Mucosa of descending colon (tissue), 3 donors: Measurements from ENCODE around the gene BPIFB4. TPM values are rescaled to one million over a fixed set of nuclear protein-coding genes. Genes with fewer than 3 reads are reported as not detected.

ENCODE experiments used
- ATAC-seq: fragments of 200-7000 bp; cut with Tn5 transposase; one replicate; pipeline ENCODE4 v1.9.1; 2020; ENCODE audit warnings: mild to moderate bottlenecking, moderate library complexity
- DNase-seq, 3 donors: peaks; one replicate each; pipeline ENCODE4 v3.0.0-alpha.2; 2020
- H3K36me3 ChIP-seq: fragments of 200-600 bp; one replicate; pipeline ENCODE4 v1.8.0; 2021; ENCODE audit warnings: low read depth, mild to moderate bottlenecking
- H3K4me1 ChIP-seq: fragments of 200-600 bp; one replicate; pipeline ENCODE4 v1.8.0; 2021; ENCODE audit warnings: low read depth, mild to moderate bottlenecking
- H3K4me3 ChIP-seq: fragments of 200-600 bp; one replicate; pipeline ENCODE4 v1.8.0; 2021; ENCODE audit warnings: mild to moderate bottlenecking
- H3K9me3 ChIP-seq: fragments of 200-600 bp; one replicate; pipeline ENCODE4 v1.8.0; 2021; ENCODE audit warnings: mild to moderate bottlenecking
- intact Hi-C, 2 donors: fragments of 100-400 bp; cut with DNase I in 1 of 2; cut with micrococcal nuclease in 1 of 2; formaldehyde crosslinking; loops; one replicate each; pipeline versions ENCODE4 v1.11.0 to v1.11.1; 2022; cut with DNase I, micrococcal nuclease
- total RNA-seq, 3 donors: library from RNA; stranded (reverse); fragmentation: NEBNext Ultra II Directional in 2 of 3; extraction: Animal tissue kit (Norgen Biotek cat#: 25700) in 2 of 3; gene quantifications; one replicate each; pipeline versions ENCODE4 v1.2.1 to v1.2.4, GENCODE V29; 2021 to 2023
- TF ChIP-seq, protein P1 (sequence below): fragments of 200-600 bp; IDR thresholded peaks from one replicate; pipeline ENCODE4 v1.8.0; 2022; ENCODE audit warnings: antibody characterized with exemption, mild to moderate bottlenecking
- donor health status: DM: no; HTN: no; CAD: no; lungs with moderate emphysema.
- donor health status: DM: no; HTN: no; CAD: no.
- donor health status: DM: no; HTN: yes; CAD: no.

The BPIFB4 gene
- total RNA-seq, 3 donors from 2014 or later, result not detected

DNA sequence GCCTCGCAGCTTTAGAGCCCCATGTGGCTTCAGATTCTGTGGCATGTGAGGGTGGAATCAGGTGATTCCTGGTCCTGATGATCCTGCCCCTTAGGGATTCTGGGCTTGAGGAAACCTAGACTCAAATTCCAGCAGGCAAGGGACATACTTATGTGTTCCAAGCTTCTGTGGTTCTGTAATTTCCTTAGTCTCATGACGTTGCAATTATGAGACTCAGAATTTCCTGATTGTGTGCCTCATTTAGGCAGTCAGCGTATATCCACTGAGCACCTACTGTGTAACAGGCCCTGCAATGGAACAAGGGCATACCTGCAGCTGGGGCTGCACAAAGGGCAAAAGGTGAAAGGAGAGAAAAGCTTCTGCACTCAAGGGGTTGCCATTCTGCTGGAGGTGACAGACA, 11.6 kb upstream of the BPIFB4 start:
- DNase-seq, result no peak
- H3K4me3 ChIP-seq, result no peak overlapping the region
- intact Hi-C loops, result no loop called here
- H3K36me3 ChIP-seq, result no peaks in the 10 kb centered on the region
- no peaks in the 10 kb centered on the region for H3K4me1 ChIP-seq
- TF ChIP-seq, protein P1, sequence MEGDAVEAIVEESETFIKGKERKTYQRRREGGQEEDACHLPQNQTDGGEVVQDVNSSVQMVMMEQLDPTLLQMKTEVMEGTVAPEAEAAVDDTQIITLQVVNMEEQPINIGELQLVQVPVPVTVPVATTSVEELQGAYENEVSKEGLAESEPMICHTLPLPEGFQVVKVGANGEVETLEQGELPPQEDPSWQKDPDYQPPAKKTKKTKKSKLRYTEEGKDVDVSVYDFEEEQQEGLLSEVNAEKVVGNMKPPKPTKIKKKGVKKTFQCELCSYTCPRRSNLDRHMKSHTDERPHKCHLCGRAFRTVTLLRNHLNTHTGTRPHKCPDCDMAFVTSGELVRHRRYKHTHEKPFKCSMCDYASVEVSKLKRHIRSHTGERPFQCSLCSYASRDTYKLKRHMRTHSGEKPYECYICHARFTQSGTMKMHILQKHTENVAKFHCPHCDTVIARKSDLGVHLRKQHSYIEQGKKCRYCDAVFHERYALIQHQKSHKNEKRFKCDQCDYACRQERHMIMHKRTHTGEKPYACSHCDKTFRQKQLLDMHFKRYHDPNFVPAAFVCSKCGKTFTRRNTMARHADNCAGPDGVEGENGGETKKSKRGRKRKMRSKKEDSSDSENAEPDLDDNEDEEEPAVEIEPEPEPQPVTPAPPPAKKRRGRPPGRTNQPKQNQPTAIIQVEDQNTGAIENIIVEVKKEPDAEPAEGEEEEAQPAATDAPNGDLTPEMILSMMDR, result no peak
- no peak for ATAC-seq
- H3K9me3 ChIP-seq, result no peaks in the 10 kb centered on the region

DNA sequence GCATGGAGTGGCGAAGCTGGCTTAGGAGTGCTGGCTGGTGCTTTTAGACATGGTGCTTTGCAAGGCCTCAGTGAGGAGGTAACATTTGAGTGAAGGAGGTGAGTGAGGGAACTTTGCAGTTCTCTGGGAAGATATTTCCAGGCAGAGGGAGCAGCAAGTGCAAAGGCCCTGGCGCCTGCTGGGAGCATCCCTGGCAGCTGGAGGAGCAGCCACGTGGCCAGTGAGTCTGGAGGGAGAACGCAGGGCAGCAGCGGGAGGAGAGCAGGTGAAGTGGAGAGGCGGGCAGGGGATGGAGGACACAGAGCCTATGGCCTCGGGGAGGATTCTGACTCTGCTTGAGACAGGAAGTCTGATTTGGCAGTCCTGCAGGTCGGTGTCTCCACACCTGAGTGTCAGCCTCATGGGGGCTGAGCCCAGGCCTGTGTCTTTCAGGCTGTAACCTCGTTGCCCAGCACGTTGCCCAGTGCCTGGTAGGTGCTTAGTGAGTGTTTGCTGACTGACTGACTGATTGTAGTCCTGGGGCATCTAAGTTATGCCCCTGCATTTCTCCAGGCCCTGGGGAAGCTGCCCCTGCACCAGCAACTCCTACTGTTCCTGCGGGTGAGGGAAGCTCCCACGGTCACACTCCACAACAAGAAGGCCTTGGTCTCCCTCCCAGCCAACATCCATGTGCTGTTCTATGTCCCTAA, 11.0 kb upstream of the BPIFB4 start:
- TF ChIP-seq, protein P1, result no peak
- DNase-seq (no peak), ATAC-seq (no peak)
- H3K4me1 ChIP-seq, result no peaks in the 10 kb centered on the region
- H3K36me3 ChIP-seq, result no peaks in the 10 kb centered on the region
- intact Hi-C loops, result no loop called here
- H3K9me3 ChIP-seq, result no peaks in the 10 kb centered on the region
- H3K4me3 ChIP-seq, result no peak overlapping the region

DNA sequence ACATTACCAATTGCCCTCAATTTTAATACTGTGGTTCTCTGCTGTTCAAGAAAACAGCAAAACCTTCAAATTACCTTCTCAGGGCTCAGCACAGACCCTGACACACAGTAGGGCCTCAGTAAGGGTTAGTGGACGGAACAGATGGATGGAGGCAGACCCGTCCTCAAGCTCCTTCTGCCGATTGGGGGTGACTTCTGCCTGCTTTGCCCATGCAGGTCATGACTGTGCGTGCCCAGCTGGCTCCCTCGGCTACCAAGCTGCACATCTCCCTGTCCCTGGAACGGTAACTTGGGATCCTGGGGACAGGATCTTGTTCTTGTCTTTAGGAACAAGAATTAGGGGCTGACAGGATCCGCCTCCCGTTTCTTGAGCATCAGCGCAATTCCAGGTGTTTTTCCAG, 9.8 kb upstream of the BPIFB4 start:
- Histone ChIP-seq H3K4me1 (no peaks in the 10 kb centered on the region), H3K4me3 (no peak overlapping the region), H3K9me3 (no peaks in the 10 kb centered on the region), H3K36me3 (no peaks in the 10 kb centered on the region)
- ATAC-seq (no peak), DNase-seq (no peak)
- TF ChIP-seq, protein P1, result no peak
- intact Hi-C loops, result no loop called here

DNA sequence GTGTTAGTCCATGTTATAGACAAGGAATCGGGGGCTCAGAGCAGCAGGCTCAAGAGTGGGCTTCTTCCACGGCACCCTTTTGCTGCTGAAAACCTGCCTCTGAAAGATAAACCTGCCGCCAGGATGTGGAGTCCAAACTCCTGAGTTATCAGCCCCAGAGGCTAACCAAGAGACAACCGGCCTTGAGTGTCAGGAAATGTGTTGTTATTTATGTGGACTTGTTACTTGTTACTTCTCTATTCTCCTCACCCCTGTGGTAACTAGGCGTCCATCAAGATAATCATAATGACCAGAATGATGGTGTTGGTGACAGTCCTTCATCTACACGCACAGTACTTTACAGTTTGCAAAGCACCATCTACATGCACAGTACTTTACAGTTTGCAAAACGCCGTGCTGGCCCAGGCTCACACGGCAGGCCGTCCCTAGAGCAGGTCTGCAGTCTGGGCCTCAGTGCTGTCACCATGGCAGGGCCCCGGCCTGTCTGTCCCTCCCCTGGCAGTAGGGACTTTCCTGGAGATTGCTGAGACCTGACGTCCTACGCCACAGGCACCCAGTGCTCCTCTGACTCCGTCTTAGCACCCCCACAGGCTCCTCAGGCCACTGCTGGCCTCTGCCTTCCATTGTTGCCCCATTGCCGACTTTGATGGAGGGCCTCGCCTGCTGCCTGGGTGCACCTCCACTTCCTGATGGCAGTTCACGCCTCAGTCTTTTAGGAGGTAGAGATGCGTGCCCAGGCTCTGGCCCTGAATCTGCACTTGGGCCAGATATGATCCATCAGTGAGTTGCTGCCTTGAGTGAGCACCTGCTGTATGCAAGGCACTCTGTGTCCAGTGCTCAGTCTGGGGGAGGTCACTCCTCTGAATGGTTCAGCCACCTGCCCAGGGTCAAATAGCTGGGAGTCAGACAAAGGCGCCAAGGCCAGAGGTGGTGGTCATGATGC, 9.1 kb upstream of the BPIFB4 start:
- intact Hi-C loops, result no loop called here
- Histone ChIP-seq H3K9me3 (no peaks in the 10 kb centered on the region), H3K4me1 (no peaks in the 10 kb centered on the region), H3K36me3 (no peaks in the 10 kb centered on the region), H3K4me3 (no peak overlapping the region)
- no peak for DNase-seq
- no peak for ATAC-seq
- TF ChIP-seq, protein P1, result no peak

DNA sequence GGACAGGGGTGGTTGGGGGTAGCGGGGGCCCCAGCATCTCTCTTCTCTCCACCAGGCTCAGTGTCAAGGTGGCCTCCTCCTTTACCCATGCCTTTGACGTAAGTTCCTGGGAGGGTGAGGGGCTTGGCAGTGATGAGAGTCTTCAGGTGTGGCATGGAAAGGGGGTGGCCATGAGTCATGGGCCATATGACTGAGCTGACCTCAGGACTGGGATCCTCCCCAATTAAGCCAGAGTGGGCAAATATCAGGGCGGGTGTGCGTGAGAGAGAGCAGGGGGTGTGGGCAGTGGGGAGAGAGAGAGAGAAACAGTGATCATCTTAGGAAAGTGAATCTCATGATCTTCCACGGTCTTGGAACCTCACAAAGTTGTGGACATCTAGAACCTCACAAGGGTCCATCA, 8.2 kb upstream of the BPIFB4 start:
- DNase-seq, result no peak

More for the DNA sequence above, 8.2 kb upstream of the BPIFB4 start:
- Histone ChIP-seq H3K4me3 (no peak overlapping the region), H3K9me3 (no peaks in the 10 kb centered on the region), H3K4me1 (no peaks in the 10 kb centered on the region), H3K36me3 (no peaks in the 10 kb centered on the region)
- no peak for ATAC-seq
- intact Hi-C loops, result no loop called here
- TF ChIP-seq, protein P1, result no peak
